ENCODE measurements around the gene TAF11L13.

Gene TAF11L13

GRCh38 chr5:17679597-17680203, 47.8 kb downstream of the TAF11L13 start:
- no peak for DNase-seq (ENCODE audit: low read depth in 2 of 2)

DNA sequence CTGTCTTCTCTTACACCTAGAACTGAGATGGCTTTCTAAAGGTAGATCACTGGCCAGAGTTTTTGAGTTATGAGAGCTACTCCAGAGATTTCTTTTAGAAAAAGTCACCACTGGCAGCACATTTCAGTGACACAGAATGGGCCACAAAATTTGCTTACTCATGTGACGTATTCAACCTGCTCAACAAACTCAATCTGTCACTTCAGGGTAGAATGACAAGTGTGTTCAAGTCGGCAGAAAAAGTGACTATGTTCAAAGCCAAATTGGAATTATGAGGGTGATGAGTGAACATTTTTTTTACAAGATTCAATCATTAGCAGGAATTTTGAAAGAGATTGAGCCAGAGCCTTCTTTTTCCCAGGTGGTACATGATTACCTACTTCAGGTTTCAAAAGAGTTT, 48.8 kb downstream of the TAF11L13 start:
- no peak for DNase-seq (ENCODE audit: low read depth in 2 of 2)

Data from stimulated activated CD4-positive, alpha-beta T cell treated with anti-CD3 and anti-CD28 coated beads, Interleukin-15, amount 100 ng/mL, for 48 hours (primary cell).